GM19023 (cell line): ENCODE measurements around the gene SFSWAP.
"Not testable (repeated sequence)": the region's sequence is repeated elsewhere in the genome, so short reads cannot be mapped to it uniquely, and the experiment has no call there.

Experiments
- ATAC-seq: cut with Tn5 transposase; IDR thresholded peaks from one replicate; pipeline ENCODE4 v1.9.1; 2021; ENCODE audit warnings: mild to moderate bottlenecking, moderate library complexity; ENCODE audit not compliant: unreplicated experiment

The SFSWAP gene

DNA sequence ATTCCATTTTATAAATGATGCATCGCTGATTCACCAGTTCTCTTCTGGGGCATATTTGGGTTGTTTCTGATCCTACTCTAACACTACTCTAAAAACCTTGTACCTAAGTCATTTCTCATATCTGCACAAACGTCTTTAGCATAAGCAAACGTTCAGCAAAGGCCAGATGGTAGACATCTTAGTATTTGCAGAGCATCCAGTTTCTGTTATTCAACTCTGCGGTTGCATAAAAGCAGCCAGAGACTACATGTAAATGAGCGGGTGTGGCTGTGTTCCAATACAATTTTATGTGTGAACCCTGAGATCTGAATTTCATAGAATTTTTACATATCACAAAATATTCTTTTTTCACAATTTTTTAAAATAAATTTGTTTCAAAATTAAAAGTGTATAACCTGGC is 94.5 kb downstream of the SFSWAP start:
- no peak for ATAC-seq

GRCh38 chr12:131806674-131807073 is 95.8 kb downstream of the SFSWAP start:
- ATAC-seq = no peak

- no peak for ATAC-seq
Measured at GRCh38 chr12:131808744-131809371, 98.0 kb downstream of the SFSWAP start.

DNA sequence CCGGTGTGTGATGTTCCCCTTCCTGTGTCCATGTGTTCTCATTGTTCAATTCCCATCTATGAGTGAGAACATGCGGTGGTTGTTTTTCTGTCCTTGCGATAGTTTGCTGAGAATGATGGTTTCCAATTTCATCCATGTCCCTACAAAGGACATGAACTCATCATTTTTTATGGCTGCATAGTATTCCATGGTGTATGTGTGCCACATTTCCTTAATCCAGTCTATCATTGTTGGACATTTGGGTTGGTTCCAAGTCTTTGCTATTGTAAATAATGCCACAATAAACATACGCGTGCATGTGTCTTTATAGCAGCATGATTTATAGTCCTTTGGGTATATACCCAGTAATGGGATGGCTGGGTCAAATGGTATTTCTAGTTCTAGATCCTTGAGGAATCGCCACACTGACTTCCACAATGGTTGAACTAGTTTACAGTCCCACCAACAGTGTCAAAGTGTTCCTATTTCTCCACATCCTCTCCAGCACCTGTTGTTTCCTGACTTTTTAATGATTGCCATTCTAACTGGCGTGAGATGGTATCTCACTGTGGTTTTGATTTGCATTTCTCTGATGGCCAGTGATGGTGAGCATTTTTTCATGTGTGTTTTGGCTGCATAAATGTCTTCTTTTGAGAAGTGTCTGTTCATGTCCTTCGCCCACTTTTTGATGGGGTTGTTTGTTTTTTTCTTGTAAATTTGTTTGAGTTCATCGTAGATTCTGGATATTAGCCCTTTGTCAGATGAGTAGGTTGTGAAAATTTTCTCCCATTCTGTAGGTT is 98.8 kb downstream of the SFSWAP start:
- not testable (repeated sequence) for ATAC-seq

- no peak for ATAC-seq
Measured at GRCh38 chr12:131810726-131811125, 99.8 kb downstream of the SFSWAP start.

DNA sequence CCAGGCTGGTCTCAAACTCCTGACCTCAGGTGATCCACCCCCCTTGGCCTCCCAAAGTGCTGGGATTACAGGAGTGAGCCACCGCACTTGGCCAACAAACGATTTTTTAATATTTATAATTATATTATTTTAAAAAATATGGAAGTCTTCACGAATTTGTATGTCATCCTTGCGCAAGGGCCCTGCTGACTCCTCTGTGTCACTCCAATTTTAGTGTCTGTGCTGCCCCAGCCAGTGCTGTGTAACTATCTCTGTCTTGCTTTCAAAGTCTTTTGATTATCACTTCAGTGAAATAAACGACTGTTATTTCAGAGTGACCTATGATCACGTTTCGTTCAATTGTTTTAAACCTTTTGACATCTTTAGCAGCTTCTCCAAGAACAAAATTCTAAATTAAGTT is 104.2 kb downstream of the SFSWAP start:
- no peak for ATAC-seq

DNA sequence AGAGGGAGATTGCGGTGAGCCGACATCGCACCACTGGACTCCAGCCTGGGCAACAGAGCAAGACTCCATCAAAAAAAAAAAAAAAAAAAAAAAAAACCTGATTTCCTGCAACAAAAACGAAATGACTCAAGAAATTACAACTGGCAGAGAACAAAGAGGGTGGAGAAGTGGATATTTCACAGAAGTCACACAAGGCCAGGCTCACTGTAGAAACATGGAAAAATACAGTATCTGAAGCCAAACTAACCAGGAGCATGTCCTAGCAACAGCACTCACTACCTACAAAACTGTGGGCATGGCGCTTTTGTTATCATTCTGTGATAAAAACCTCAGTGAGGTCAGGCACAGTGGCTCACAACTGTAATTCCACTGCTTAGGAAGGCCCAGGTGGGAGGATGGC is 105.6 kb downstream of the SFSWAP start:
- no peak for ATAC-seq

- ATAC-seq = no peak
Measured at GRCh38 chr12:131817241-131817640, 106.4 kb downstream of the SFSWAP start.

- no peak for ATAC-seq
Measured at GRCh38 chr12:131818821-131819585, 108.1 kb downstream of the SFSWAP start.

GRCh38 chr12:131824450-131824849 is 113.6 kb downstream of the SFSWAP start:
- ATAC-seq = no peak

GRCh38 chr12:131825146-131825892 is 114.4 kb downstream of the SFSWAP start:
- ATAC-seq = no peak

- no peak for ATAC-seq
Measured at GRCh38 chr12:131826097-131826928, 115.4 kb downstream of the SFSWAP start.

- no peak for ATAC-seq
Measured at GRCh38 chr12:131827961-131828534, 117.2 kb downstream of the SFSWAP start, which contains the start of gene MMP17. Gene MMP17 (plus strand): TSS chr12:131828393. CDS start chr12:131828495, 102 bp downstream.

DNA sequence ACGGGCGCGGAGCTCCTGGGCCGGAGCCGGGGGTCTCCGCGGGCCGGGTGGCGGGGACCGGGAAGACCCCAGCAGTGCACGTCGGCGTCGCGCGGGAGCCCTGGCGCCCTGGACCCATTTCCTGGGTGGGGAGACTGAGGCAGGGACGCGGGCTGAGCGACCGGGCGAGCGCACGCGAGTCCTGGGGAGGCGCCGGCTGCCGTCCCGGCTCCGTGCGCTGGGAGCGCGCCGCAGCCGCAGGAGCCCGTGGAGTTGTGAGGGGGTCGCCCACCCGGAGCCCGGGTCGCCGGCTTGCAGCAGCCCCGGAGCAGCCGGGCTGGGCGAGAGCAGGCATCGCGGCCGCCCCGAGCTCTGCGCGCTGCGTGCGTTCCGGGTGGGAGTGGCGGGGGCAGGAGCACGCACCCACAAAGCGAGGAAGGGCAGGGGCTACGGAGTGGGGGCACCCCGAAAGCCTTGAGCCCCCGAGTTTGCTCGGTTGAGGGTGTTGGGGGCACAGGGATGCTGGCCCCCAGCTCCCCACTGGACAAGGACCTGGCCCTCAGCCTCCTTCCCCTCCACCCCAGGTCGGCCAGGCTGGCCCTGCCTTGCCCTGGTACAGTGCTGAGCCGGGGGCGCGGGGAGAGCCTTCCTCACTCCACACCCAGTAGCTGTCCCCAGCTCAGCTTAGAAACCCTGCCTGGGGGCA is 117.9 kb downstream of the SFSWAP start:
- ATAC-seq = no peak

DNA sequence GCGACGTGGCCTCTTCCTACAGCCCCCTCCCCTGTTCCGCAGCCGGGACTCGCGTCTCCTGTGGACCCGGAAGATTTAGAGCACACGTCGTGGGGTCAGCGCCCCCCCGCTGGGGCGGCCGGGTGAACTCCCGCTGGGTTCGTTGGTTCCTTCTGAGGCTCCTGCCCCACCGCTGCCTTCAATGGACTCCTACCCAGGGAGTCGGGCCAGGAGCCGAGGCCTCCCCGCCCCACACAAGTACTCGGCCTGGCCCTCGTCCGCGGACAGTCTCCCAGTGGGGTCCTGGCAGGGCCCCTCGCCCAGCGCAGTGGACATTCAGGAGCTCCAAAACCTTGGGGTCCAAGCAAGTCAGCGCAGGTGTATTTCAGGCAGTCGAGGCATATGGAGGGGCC is 118.5 kb downstream of the SFSWAP start:
- no peak for ATAC-seq

DNA sequence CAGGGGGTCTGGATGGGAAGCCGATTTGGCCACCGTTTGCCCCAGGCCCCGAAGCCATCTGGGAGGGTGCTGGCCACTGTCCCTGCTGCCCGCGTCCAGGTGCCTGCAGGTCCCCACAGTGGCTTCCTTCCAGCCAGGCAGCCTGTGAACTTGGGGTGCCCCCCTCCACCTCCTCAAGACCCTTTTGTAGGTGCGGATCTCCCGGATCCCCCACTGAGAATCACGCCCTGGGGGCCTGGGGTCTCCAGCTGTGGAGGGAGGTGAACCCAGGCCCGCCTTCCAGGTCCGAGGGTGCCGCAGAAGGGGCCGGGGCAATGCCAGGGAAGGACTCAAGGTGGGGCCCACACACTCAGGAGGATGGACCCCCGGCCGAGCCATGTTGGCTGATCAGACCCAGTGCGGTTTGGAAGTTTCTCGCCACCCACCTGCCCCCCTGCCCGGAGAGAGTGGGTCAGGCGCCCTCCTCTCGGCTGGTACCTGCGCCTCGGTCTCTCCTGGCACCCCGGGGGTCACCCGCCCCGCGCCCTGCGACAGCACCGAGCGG is 119.0 kb downstream of the SFSWAP start:
- ATAC-seq = no peak

GRCh38 chr12:131830335-131830913 is 119.5 kb downstream of the SFSWAP start:
- no peak for ATAC-seq

- no peak for ATAC-seq
Measured at GRCh38 chr12:131830914-131831571, 120.2 kb downstream of the SFSWAP start.
